SU-DHL-6 (cell line): ENCODE results near the gene POFUT1.

Experiments used
- H2AFZ ChIP-seq: fragments of 200-600 bp; sonication (generic); 2 replicates; pipeline ENCODE4 v1.6.1; 2014; ENCODE audit warnings: low read depth, mild to moderate bottlenecking, moderate library complexity, mixed read lengths, antibody characterized with exemption, low read length; ENCODE audit not compliant: severe bottlenecking
- H3F3A ChIP-seq: fragments of 200-600 bp; shearing (Covaris generic); 2 replicates; pipeline ENCODE4 v1.6.0; 2016; ENCODE audit warnings: antibody characterized with exemption, mild to moderate bottlenecking; ENCODE audit not compliant: insufficient read depth
- H3K27ac ChIP-seq: fragments of 200-600 bp; sonication (generic); 2 replicates; pipeline ENCODE4 v1.5.1; 2016; ENCODE audit warnings: low read depth, mild to moderate bottlenecking, low read length, moderate library complexity, mixed read lengths
- H3K27me3 ChIP-seq: fragments of 200-600 bp; sonication (generic), shearing (Covaris generic); 2 replicates; pipeline ENCODE4 v1.6.0; 2014; ENCODE audit warnings: mild to moderate bottlenecking, low read length
- H3K36me3 ChIP-seq: fragments of 200-600 bp; sonication (generic); 2 replicates; pipeline ENCODE4 v1.6.1; 2014; ENCODE audit warnings: mild to moderate bottlenecking, low read length, mixed read lengths
- H3K4me2 ChIP-seq: fragments of 300-600, 200-600 bp; shearing (Covaris generic), sonication (generic); 2 replicates; pipeline ENCODE4 v1.6.0; 2014; ENCODE audit warnings: low read length, low read depth, mild to moderate bottlenecking; ENCODE audit not compliant: poor library complexity, severe bottlenecking
- H3K4me3 ChIP-seq: fragments of 200-600 bp; sonication (generic); 2 replicates; pipeline ENCODE4 v1.5.1; 2014; ENCODE audit warnings: antibody characterized with exemption, low read length, mild to moderate bottlenecking, mixed read lengths; ENCODE audit not compliant: insufficient read depth, poor library complexity, severe bottlenecking
- H3K79me2 ChIP-seq: fragments of 200-600 bp; sonication (generic); 2 replicates; pipeline ENCODE4 v1.6.1; 2014; ENCODE audit warnings: mild to moderate bottlenecking, low read length, moderate library complexity; ENCODE audit not compliant: insufficient read depth
- H3K9ac ChIP-seq: fragments of 200-600 bp; sonication (generic); 2 replicates; pipeline ENCODE4 v1.7.0; 2014; ENCODE audit warnings: mild to moderate bottlenecking, low read length
- H3K9me2 ChIP-seq: fragments of 200-600 bp; sonication (generic); replicated peaks from 2 replicates; pipeline ENCODE4 v1.6.1; 2014; ENCODE audit warnings: low read length; ENCODE audit not compliant: insufficient read depth
- H3K9me3 ChIP-seq: fragments of 200-600 bp; sonication (generic); 2 replicates; pipeline ENCODE4 v1.6.1; 2014; ENCODE audit warnings: low read length, mixed read lengths; ENCODE audit not compliant: insufficient read depth
- H4K20me1 ChIP-seq: fragments of 200-600 bp; sonication (generic); 2 replicates; pipeline ENCODE4 v1.6.1; 2014; ENCODE audit warnings: low read depth, mild to moderate bottlenecking, antibody characterized with exemption, low read length, moderate library complexity, mixed read lengths
- EZH2phosphoT487 ChIP-seq: fragments of 200-600 bp; sonication (generic), shearing (Covaris generic); conservative IDR thresholded peaks from 2 replicates; pipeline ENCODE4 v1.6.1; 2018; ENCODE audit warnings: mild to moderate bottlenecking, antibody characterized with exemption, low read length, moderate library complexity, mixed read lengths
- TF ChIP-seq, protein P1 (sequence below): fragments of 200-600 bp; sonication (generic); IDR thresholded peaks from one replicate; pipeline ENCODE4 v1.5.1; 2017; ENCODE audit warnings: antibody characterized with exemption, mild to moderate bottlenecking, low read length, moderate library complexity; ENCODE audit not compliant: insufficient read depth, poor library complexity, severe bottlenecking

POFUT1 gene

DNA sequence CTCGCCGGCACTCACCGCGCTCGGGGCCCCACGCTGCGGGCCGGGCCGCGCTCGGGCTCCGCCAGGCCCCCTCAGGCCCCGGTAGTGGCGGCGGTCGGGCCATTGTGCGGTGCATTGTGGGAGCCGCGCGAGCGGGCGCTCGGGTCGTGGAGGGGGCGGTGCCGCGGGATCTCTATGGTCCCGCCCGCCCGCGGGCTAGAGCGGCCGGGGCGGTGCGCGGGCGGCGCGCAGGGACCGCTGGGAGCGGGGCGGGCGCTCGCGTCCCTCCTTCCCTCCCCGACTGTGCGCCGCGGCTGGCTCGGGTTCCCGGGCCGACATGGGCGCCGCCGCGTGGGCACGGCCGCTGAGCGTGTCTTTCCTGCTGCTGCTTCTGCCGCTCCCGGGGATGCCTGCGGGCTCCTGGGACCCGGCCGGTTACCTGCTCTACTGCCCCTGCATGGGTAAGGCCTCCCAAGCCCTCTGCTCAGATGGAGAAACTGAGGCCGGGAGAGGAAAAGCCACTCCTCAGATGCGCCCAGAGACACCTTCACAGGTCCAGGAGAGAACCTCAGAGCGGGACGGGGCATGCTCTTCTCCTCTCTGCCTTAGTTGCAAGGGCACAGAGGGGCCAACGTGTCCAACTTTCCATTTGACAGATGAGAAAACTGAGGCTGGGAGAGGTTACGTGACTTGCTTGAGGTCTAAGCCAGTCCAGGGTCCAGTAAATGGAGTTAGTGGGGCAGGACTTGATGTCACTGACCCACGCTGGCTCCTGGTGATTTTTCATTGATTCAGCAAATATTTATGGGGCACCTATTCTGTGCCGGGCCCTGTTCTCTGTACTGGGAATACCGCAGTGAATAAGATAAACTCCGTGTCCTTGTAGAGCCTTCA lies at the start of gene POFUT1, which contains the start of gene PLAGL2:
Gene POFUT1 (plus strand): TSS at position 255 of the 873 bp plus-strand sequence. CDS start 62 bp downstream, at position 317.
Gene PLAGL2 (minus strand): TSS at position 118 of the 873 bp plus-strand sequence. CDS start 5,565 bp downstream, outside the sequence.
- Histone ChIP-seq H3K36me3 (peaks cover 3% of the 10 kb centered on the region; the same call in 1 of the 2 replicates), H3K9ac (peak within 1 kb of the TSS; percentile 90), H3K4me2 (peak within 1 kb of the TSS; percentile 89), H3K27me3 (no peaks in the 10 kb centered on the region), H4K20me1 (peaks cover 8% of the 10 kb centered on the region; the same call in 1 of the 2 replicates), H3F3A (peaks cover 9% of the 10 kb centered on the region; the same call in 1 of the 2 replicates), H2AFZ (peak within 1 kb of the TSS; percentile 71), H3K79me2 (peaks cover 70% of the 10 kb centered on the region), H3K9me2 (no peaks in the 10 kb centered on the region), H3K9me3 (no peaks in the 10 kb centered on the region), H3K4me3 (peak within 1 kb of the TSS; percentile 93), H3K27ac (peak within 1 kb of the TSS; percentile 60)
- no peak for TF ChIP-seq EZH2phosphoT487
- TF ChIP-seq, protein P1, sequence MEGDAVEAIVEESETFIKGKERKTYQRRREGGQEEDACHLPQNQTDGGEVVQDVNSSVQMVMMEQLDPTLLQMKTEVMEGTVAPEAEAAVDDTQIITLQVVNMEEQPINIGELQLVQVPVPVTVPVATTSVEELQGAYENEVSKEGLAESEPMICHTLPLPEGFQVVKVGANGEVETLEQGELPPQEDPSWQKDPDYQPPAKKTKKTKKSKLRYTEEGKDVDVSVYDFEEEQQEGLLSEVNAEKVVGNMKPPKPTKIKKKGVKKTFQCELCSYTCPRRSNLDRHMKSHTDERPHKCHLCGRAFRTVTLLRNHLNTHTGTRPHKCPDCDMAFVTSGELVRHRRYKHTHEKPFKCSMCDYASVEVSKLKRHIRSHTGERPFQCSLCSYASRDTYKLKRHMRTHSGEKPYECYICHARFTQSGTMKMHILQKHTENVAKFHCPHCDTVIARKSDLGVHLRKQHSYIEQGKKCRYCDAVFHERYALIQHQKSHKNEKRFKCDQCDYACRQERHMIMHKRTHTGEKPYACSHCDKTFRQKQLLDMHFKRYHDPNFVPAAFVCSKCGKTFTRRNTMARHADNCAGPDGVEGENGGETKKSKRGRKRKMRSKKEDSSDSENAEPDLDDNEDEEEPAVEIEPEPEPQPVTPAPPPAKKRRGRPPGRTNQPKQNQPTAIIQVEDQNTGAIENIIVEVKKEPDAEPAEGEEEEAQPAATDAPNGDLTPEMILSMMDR: peak; percentile 14

GRCh38 chr20:32158351-32158750 lies 49.3 kb upstream of the POFUT1 start:
- H3K4me2 ChIP-seq: no peak overlapping the region
- no peaks in the 10 kb centered on the region for H3K79me2 ChIP-seq
- H4K20me1 ChIP-seq: no peaks in the 10 kb centered on the region
- no peaks in the 10 kb centered on the region for H3K27me3 ChIP-seq
- no peak overlapping the region for H3K27ac ChIP-seq
- H3F3A ChIP-seq: no peaks in the 10 kb centered on the region
- H3K36me3 ChIP-seq: peaks cover 7% of the 10 kb centered on the region; the same call in 1 of the 2 replicates
- no peak for TF ChIP-seq EZH2phosphoT487
- TF ChIP-seq, protein P1: no peak
- H3K4me3 ChIP-seq: no peak overlapping the region
- H3K9me3 ChIP-seq: no peaks in the 10 kb centered on the region
- no peak overlapping the region for H3K9ac ChIP-seq
- no peak overlapping the region for H2AFZ ChIP-seq
- no peaks in the 10 kb centered on the region for H3K9me2 ChIP-seq

DNA sequence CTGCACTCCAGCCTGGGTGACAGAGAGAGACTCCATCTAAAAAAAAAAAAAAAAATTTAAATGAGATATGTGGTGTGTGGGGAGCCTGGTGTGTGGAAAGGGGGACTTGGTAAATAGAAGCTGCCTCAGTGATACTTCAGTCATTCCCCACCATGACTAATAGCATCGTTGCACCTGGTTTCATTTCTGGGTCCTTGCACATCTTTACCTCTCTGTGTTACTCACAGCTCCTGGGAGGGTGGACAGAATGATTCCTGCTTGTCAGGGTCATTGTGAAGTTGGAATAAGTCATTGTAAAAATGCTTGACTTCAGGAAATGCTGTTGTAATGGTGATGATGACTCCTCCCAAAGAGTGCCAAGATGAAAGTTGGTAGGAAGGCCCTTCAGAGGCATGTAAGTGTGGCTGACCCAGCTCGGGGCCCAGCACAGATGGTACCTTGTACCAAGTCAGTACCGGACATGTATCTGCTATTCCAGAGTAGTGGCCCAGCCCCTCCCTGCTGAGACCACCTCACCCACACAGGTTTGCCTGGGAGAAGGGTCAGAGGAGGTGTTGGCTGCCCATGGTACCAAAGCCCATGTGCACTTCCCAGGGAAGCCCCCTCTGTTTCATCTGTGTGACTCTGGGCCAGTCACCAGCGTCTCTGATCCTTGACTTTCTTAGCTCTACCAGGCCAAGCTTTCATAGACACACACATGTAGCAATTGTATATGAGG lies 48.6 kb upstream of the POFUT1 start:
- no peak overlapping the region for H3K4me3 ChIP-seq
- no peak overlapping the region for H3K9ac ChIP-seq
- H4K20me1 ChIP-seq: no peaks in the 10 kb centered on the region
- peaks cover 7% of the 10 kb centered on the region; the same call in 1 of the 2 replicates for H3K36me3 ChIP-seq
- no peaks in the 10 kb centered on the region for H3F3A ChIP-seq
- H3K9me3 ChIP-seq: no peaks in the 10 kb centered on the region
- no peak overlapping the region for H3K4me2 ChIP-seq
- no peaks in the 10 kb centered on the region for H3K79me2 ChIP-seq
- H3K27me3 ChIP-seq: no peaks in the 10 kb centered on the region
- H3K27ac ChIP-seq: no peak overlapping the region
- TF ChIP-seq, protein P1: no peak
- no peak for TF ChIP-seq EZH2phosphoT487
- H3K9me2 ChIP-seq: no peaks in the 10 kb centered on the region
- H2AFZ ChIP-seq: no peak overlapping the region
